Prostate gland (tissue), 2 donors: ENCODE data around the gene FBXL4.

Experiments
- POLR2A ChIP-seq: fragments of 450-650 bp; IDR thresholded peaks from one replicate; pipeline ENCODE4 v1.6.1; 2016; ENCODE audit warnings: antibody characterized with exemption, mild to moderate bottlenecking
- TF ChIP-seq, protein P1 (sequence below), 4 experiments: fragments of 200-600 bp in 2 of 4; fragments of 450-650 bp in 2 of 4; sonication (generic) in 2 of 4; IDR thresholded peaks; 1 replicate in 3 of 4; 2 replicates in 1 of 4; pipeline ENCODE4 v1.5.1; 2016 to 2019; ENCODE audit warnings: antibody characterized with exemption in 4 of 4, mild to moderate bottlenecking in 2 of 4, moderate library complexity in 2 of 4

- TF ChIP-seq, protein P1, sequence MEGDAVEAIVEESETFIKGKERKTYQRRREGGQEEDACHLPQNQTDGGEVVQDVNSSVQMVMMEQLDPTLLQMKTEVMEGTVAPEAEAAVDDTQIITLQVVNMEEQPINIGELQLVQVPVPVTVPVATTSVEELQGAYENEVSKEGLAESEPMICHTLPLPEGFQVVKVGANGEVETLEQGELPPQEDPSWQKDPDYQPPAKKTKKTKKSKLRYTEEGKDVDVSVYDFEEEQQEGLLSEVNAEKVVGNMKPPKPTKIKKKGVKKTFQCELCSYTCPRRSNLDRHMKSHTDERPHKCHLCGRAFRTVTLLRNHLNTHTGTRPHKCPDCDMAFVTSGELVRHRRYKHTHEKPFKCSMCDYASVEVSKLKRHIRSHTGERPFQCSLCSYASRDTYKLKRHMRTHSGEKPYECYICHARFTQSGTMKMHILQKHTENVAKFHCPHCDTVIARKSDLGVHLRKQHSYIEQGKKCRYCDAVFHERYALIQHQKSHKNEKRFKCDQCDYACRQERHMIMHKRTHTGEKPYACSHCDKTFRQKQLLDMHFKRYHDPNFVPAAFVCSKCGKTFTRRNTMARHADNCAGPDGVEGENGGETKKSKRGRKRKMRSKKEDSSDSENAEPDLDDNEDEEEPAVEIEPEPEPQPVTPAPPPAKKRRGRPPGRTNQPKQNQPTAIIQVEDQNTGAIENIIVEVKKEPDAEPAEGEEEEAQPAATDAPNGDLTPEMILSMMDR (IDR thresholded peaks at IDR 0.05): no peak
- no peak for TF ChIP-seq POLR2A
These were observed 26.8 kb downstream of the FBXL4 start for GRCh38 chr6:98920904-98921431.
